ENCODE measurements around the gene OLFML2A.
"Not testable (repeated sequence)": the region's sequence is repeated elsewhere in the genome, so short reads cannot be mapped to it uniquely, and the experiment has no call there.

Gene OLFML2A

DNA sequence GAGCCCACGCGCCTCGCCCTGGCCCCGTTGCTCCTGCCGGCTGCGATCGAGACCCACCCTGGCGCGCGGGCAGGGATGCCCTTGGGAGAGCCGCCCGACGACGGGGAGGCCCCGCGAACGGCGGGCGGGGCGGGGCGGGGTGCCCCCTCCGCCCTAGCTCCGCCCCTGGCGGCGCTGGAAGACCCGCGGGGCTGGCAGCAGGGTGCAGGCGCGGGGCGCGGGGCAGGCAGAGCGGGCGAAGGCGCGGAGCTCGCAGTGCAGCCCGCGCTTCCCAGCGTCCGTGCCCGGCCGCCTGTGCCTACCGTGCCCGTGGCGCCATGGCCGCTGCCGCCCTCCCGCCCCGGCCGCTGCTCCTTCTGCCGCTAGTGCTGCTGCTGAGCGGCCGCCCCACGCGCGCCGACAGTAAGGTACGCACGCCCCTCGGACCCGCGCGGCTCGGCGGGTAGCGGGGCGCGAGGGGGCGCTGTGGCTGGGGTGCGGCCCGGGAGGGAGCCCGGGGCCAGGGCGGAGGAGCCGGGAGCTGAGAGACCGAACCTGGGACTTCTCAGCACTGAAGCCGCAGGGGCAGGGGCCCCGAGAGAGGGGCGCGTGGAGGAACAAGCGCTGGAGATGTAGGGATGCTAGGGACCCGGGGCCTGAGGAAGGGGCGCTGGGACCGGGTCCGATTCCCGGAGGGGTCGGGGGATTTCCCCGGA, at the start of gene OLFML2A:
TSS of gene OLFML2A (plus strand) at position 180 of the 695 bp plus-strand sequence. CDS start at position 318, 138 bp downstream.
- peak; percentile 10 for DNase-seq

GRCh38 chr9:124730772-124731171, 46.2 kb upstream of the OLFML2A start:
- DNase-seq: no peak

- DNase-seq: no peak
These were observed 42.8 kb upstream of the OLFML2A start for GRCh38 chr9:124733964-124734740.

- DNase-seq: not testable (repeated sequence)
These were observed 42.2 kb upstream of the OLFML2A start for GRCh38 chr9:124734741-124735083.

- no peak for DNase-seq
These were observed 41.8 kb upstream of the OLFML2A start for GRCh38 chr9:124735121-124735520.

GRCh38 chr9:124738075-124738474, 38.9 kb upstream of the OLFML2A start:
- DNase-seq: not testable (repeated sequence)

DNA sequence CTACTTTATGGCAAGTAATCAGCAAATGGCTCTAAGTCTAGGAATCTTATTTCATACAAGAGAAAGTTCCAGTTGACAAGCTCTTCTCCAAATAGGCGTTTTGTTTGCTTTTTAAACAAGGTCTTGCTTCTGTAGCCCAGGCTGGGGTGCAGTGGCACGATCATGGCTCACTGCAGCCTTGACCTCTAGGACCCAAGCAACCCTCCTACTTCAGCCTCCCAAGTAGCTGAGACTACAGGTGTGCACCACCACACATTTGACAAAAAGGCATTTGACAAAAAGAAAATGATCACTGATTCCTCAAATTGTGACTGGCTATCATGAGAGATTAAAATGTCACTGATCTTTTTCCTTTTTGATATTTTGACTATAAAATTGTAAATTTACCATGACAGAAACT, 37.6 kb upstream of the OLFML2A start:
- no peak for DNase-seq

DNA sequence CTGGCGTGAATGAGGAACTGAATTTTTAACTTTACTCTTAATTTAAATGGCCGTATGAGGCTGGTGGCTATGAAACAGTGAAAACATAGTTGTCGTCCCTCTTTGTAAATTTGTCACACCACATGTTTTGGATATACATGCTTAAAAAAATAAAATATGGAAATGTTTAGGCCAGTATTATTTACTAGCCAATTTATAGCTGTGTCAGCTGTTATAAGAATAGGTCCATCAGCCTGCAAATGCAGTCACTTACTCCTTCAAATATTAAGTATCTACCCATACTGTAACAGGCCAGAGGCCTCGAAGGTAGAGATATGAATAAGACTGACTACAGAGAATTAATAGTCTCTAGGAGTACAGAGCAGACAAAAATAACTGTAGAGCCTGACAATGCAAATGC, 35.8 kb upstream of the OLFML2A start:
- no peak for DNase-seq

- no peak for DNase-seq
These were observed 35.3 kb upstream of the OLFML2A start for GRCh38 chr9:124741662-124742061.

- no peak for DNase-seq
These were observed 34.0 kb upstream of the OLFML2A start for GRCh38 chr9:124742940-124743339.

DNA sequence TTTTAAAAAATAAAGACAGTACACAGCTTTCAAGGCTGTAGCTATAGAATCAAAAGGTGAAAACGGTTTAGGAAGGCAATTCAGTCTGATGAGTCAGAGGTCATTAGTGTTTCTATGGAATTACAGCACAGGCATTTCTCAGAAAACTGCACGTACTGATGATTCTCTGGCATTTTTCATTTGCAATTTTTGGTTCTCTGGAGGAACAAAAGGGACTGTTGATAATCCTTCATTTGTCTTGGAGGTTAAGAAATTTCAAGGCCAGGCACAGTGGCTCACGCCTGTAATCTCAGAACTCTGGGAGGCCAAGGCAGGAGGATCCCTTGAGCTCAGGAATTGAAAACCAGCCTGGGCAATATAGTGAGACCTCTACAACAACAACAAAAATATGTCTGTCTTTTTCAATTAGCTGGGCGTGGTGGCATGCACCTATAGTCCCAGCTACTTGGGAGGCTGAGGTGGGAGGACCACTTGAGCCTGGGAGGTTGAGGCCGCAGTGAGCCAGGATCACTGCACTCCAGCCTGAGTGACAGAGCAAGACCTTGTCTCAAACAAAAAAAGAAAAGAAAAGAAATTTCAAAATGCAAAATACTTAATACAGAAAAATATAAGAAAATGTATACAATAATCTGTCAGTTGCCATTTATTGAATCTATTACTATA, 33.1 kb upstream of the OLFML2A start:
- no peak for DNase-seq

- DNase-seq: no peak
These were observed 29.9 kb upstream of the OLFML2A start for GRCh38 chr9:124747065-124747464.

GRCh38 chr9:124749284-124749683, 27.6 kb upstream of the OLFML2A start:
- no peak for DNase-seq

DNA sequence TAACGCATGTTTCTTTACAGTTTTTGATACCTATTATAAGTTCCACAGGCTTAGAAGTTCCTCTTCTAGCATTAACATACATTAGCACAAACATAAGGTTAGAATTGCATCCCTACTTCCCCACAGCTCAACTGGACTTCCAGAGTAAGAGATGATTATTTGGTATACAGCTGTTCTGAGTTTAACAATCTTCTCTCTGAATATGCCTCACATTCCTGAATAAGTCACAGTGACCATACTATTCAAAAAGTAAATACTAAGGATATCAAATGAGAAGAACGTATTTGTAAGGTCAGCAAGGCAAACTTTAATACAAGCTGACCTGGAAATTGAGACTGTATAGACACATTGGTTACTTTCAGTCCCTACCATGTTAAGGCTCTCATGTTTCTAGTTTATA, 27.2 kb upstream of the OLFML2A start:
- no peak for DNase-seq

DNA sequence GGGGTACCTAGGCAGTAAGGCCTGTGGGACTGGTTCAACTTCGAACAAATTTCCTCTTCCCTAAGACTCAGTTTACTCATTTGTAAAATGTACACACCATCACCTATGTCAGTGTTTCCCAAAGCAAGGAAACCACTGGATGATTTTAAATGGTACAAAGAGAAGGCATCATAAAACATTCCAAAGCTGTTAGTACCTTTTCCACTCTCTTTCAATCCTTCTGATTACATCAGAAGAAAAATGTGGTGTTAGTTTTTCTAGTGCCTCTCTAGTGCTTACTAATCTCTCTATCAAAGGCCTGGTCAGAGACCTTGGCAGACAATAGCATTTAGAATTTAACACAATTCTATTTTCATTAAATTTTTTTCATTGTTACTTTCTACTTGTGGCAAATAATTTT, 24.0 kb upstream of the OLFML2A start:
- DNase-seq: no peak

- DNase-seq: no peak
These were observed 22.6 kb upstream of the OLFML2A start for GRCh38 chr9:124754289-124754688.

GRCh38 chr9:124755061-124755460, 21.9 kb upstream of the OLFML2A start:
- no peak for DNase-seq

GRCh38 chr9:124756011-124756410, 20.9 kb upstream of the OLFML2A start:
- no peak for DNase-seq

DNA sequence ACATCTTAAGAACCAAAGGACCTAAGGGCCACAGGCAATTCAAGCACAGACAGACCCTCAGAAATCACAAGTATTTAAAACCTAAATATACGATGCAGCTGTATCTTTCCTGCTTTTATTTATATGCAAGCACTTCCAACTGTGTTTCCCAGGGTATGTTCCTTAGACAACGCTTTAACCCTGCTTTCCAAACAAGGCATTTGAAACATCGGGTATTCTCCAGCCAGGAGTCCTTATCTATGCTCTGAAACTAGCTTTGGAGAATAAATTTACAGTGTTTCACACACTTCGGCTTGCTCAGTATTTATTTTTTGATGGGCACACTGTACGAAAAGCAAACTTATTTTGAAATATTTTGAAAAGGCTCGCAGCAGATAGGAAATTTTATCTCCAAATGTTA, 19.3 kb upstream of the OLFML2A start:
- no peak for DNase-seq

GRCh38 chr9:124758061-124758460, 18.9 kb upstream of the OLFML2A start:
- DNase-seq: no peak

GRCh38 chr9:124758691-124759090, 18.2 kb upstream of the OLFML2A start:
- no peak for DNase-seq

DNA sequence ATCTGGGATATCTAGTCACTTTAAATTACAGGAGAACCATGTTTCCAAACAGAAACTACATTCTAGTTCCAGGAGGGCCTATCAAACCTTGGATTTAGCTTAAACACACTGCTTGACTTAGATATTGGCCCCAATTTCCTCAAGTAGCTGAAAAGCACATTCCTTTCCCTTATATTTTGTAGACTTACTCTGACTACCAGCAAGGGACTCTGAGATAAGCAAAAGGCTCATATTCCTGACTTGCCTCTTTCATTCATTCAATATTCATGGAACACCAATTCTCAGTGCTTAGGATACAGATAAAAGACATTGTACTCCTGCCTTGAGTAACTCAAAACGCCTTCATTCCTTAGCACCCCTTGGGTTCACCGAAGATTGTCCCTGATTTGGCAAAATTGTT, 17.6 kb upstream of the OLFML2A start:
- no peak for DNase-seq

GRCh38 chr9:124760719-124761118, 16.2 kb upstream of the OLFML2A start:
- DNase-seq: no peak

DNA sequence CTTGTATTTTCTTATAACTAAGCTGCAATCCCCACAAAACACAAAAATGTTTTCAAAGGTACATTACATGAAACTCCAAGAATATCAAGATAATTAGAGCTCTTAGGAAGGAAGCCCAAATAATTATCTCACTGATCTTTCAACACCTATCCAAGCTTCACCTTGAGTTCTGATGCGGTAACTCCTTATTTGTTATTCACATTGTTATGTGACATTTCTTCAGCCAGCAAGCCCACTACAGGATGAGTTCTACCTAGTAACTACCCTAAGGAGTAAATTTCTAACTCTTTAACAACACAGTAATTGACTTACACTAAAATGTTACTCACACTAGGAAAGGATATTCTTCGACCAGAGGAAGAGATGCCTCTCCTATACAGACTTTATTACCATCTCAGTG, 15.7 kb upstream of the OLFML2A start:
- no peak for DNase-seq

Measured in stimulated activated CD4-positive, alpha-beta T cell treated with anti-CD3 and anti-CD28 coated beads, Interleukin-4, amount 100 ng/mL, for 24 hours (primary cell).